ENCODE data around the gene OR51V1.
"Not testable (repeated sequence)": the region's sequence is repeated elsewhere in the genome, so short reads cannot be mapped to it uniquely, and the experiment has no call there.

OR51V1 gene

GRCh38 chr11:5164807-5165206, 35.7 kb downstream of the OR51V1 start:
- FAIRE-seq: not testable (repeated sequence)

DNA sequence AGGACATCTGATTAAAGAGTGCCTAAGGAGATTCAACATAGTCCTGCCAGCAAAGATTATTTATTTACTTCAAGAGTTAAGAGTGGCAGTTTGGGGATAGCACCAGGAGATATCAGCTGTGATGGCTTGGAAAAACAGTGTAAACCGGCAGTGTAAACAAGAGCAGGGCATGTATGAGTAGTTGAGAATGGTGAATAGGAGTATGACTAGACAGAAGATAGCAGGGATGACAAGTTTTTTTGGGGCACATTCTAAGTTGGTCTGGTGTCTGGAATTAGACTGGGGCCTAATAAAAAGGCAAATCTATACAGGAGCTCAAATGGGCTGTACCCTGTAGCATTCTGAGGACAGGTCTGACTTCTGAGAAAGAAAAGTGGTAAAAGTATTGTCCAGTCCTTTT, 39.4 kb downstream of the OR51V1 start:
- not testable (repeated sequence) for FAIRE-seq

DNA sequence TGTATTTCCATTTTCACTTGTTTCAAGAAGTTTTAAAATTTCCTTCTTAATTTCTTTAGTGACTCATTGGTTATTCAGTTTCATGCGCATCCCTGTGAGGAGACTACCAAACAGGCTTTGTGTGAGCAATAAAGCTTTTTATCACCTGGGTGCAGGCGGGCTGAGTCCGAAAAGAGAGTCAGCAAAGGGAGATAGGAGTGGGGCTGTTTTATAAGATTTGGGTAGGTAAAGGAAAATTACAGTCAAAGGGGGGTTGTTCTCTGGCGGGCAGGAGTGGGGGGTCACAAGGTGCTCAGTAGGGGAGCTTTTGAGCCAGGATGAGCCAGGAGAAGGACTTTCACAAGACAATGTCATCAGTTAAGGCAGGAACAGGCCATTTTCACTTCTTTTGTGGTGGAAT, 40.3 kb downstream of the OR51V1 start:
- FAIRE-seq: not testable (repeated sequence)

GRCh38 chr11:5159806-5160205, 40.7 kb downstream of the OR51V1 start:
- FAIRE-seq: no peak

GRCh38 chr11:5154657-5155056, 45.8 kb downstream of the OR51V1 start, which contains the start of gene OR52A1:
Gene OR52A1 (minus strand): TSS chr11:5154757. CDS start chr11:5152369, 2,388 bp downstream.
- no peak for FAIRE-seq

DNA sequence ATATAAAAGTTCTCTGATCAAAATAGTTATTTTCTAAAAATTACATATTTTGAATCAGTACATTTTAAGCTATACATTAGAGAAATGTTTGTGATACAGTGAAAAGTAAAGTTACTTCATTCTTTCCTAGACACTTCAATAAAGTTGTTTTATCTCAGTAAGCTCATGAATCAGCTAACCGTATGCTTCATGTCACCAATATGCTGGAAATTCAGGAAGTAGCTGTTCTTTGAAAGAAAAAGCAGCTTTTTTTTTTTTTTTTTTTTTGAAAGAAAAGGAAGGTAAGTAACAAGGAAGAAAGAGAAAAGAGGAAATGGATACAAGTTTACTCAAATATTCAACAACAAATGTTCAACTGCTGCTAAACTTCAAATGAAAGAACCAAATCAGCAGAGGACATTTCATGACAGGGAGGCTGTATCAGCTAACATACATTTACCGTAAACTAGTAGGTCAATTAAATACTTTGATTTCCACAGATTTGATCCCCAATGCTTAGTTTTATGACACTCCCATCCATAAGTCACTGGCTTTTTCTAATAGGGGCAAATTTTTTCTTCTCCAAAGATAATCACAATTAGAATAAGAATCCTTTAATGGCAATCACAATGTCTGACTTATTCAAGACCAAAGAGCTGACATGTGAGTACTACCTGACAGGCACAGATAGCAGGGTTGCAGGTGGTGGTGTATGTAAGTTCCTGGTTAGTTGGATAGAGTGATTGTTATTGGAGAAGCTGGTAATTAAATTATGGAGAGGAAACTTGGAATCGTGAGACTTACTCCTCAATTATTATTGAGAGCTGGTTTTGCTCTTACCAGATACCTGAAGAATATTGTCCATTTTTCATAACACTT, 46.7 kb downstream of the OR51V1 start:
- no peak for FAIRE-seq

- FAIRE-seq: no peak
Measured at GRCh38 chr11:5151713-5152153, 48.7 kb downstream of the OR51V1 start.

Data from G401.6 (cell line).